ENCODE results near the gene NEK10. TPM values are rescaled to one million over a fixed set of nuclear protein-coding genes. Genes with fewer than 3 reads are reported as not detected.
A peak's percentile ranks its signal among the peaks of the same experiment; 100 is the strongest.

Gene NEK10
- total and polyA plus RNA-seq, 2 of the 13 experiments (the other 11 are each of a cell fraction or from before 2014, with no cell fraction given) = 2.8 to 14.2 TPM

DNA sequence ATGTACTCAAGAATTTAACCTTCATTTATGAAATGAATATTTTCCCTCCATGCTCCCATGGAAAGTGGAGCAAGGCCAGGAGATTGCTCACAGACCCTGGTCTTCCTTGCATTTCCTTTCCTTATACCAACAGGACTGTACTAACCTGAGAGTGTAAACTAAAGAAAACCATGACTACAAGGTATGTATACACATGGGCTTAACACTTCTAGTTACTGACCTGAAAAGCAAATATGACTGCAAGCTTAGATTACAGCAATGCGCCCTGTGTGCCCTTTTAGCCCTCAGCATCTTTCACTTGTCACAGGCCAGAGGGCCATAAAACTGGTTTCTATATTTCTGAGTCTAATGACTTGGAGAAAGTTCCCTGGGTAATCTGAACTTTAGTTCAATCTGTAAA is 52.1 kb downstream of the NEK10 start (continued):
- TF ChIP-seq CBX5 (CRISPR knock-in tag; IDR thresholded peaks at IDR 0.05; ENCODE audit: borderline replicate concordance) (no peak), ZFAT (CRISPR knock-in tag; conservative IDR thresholded peaks at IDR 0.05) (no peak), GPN1 (CRISPR knock-in tag; IDR thresholded peaks at IDR 0.05; ENCODE audit: borderline replicate concordance) (no peak), HMG20A (CRISPR knock-in tag; IDR thresholded peaks at IDR 0.05; ENCODE audit: borderline replicate concordance) (peak; percentile 82; the same call in 1 of the 2 replicates), ZNF891 (CRISPR knock-in tag; IDR thresholded peaks at IDR 0.05) (no peak), ZNF101 (CRISPR knock-in tag; IDR thresholded peaks at IDR 0.05; ENCODE audit: borderline replicate concordance, low read depth) (no peak), RXRA (CRISPR knock-in tag; IDR thresholded peaks at IDR 0.05) (peak; percentile 42; the same call in 1 of the 2 replicates), NFKBIZ (CRISPR knock-in tag; IDR thresholded peaks at IDR 0.05) (no peak), SPEN (CRISPR knock-in tag; IDR thresholded peaks at IDR 0.05; ENCODE audit: low read depth) (no peak), ZNF441 (CRISPR knock-in tag; IDR thresholded peaks at IDR 0.05; ENCODE audit: borderline replicate concordance) (no peak), ZBTB1 (CRISPR knock-in tag; IDR thresholded peaks at IDR 0.05; ENCODE audit: borderline replicate concordance) (no peak), ETV6 (CRISPR knock-in tag; conservative IDR thresholded peaks at IDR 0.05) (no peak), ZFP41 (CRISPR knock-in tag; IDR thresholded peaks at IDR 0.05; ENCODE audit: borderline replicate concordance) (no peak), ZNF3 (CRISPR knock-in tag; IDR thresholded peaks at IDR 0.05) (no peak), ZKSCAN5 (CRISPR knock-in tag; IDR thresholded peaks at IDR 0.05) (no peak)
- TF ChIP-seq, protein P1, sequence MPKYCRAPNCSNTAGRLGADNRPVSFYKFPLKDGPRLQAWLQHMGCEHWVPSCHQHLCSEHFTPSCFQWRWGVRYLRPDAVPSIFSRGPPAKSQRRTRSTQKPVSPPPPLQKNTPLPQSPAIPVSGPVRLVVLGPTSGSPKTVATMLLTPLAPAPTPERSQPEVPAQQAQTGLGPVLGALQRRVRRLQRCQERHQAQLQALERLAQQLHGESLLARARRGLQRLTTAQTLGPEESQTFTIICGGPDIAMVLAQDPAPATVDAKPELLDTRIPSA (CRISPR knock-in tag; IDR thresholded peaks at IDR 0.05; ENCODE audit: borderline replicate concordance) = no peak
- TF ChIP-seq, protein P2, sequence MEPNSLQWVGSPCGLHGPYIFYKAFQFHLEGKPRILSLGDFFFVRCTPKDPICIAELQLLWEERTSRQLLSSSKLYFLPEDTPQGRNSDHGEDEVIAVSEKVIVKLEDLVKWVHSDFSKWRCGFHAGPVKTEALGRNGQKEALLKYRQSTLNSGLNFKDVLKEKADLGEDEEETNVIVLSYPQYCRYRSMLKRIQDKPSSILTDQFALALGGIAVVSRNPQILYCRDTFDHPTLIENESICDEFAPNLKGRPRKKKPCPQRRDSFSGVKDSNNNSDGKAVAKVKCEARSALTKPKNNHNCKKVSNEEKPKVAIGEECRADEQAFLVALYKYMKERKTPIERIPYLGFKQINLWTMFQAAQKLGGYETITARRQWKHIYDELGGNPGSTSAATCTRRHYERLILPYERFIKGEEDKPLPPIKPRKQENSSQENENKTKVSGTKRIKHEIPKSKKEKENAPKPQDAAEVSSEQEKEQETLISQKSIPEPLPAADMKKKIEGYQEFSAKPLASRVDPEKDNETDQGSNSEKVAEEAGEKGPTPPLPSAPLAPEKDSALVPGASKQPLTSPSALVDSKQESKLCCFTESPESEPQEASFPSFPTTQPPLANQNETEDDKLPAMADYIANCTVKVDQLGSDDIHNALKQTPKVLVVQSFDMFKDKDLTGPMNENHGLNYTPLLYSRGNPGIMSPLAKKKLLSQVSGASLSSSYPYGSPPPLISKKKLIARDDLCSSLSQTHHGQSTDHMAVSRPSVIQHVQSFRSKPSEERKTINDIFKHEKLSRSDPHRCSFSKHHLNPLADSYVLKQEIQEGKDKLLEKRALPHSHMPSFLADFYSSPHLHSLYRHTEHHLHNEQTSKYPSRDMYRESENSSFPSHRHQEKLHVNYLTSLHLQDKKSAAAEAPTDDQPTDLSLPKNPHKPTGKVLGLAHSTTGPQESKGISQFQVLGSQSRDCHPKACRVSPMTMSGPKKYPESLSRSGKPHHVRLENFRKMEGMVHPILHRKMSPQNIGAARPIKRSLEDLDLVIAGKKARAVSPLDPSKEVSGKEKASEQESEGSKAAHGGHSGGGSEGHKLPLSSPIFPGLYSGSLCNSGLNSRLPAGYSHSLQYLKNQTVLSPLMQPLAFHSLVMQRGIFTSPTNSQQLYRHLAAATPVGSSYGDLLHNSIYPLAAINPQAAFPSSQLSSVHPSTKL (CRISPR knock-in tag; IDR thresholded peaks at IDR 0.05) = peak; percentile 92
- TF ChIP-seq, protein P3, sequence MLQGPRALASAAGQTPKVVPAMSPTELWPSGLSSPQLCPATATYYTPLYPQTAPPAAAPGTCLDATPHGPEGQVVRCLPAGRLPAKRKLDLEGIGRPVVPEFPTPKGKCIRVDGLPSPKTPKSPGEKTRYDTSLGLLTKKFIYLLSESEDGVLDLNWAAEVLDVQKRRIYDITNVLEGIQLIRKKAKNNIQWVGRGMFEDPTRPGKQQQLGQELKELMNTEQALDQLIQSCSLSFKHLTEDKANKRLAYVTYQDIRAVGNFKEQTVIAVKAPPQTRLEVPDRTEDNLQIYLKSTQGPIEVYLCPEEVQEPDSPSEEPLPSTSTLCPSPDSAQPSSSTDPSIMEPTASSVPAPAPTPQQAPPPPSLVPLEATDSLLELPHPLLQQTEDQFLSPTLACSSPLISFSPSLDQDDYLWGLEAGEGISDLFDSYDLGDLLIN (CRISPR knock-in tag; IDR thresholded peaks at IDR 0.05; ENCODE audit: borderline replicate concordance) = no peak
- TF ChIP-seq, protein P4, sequence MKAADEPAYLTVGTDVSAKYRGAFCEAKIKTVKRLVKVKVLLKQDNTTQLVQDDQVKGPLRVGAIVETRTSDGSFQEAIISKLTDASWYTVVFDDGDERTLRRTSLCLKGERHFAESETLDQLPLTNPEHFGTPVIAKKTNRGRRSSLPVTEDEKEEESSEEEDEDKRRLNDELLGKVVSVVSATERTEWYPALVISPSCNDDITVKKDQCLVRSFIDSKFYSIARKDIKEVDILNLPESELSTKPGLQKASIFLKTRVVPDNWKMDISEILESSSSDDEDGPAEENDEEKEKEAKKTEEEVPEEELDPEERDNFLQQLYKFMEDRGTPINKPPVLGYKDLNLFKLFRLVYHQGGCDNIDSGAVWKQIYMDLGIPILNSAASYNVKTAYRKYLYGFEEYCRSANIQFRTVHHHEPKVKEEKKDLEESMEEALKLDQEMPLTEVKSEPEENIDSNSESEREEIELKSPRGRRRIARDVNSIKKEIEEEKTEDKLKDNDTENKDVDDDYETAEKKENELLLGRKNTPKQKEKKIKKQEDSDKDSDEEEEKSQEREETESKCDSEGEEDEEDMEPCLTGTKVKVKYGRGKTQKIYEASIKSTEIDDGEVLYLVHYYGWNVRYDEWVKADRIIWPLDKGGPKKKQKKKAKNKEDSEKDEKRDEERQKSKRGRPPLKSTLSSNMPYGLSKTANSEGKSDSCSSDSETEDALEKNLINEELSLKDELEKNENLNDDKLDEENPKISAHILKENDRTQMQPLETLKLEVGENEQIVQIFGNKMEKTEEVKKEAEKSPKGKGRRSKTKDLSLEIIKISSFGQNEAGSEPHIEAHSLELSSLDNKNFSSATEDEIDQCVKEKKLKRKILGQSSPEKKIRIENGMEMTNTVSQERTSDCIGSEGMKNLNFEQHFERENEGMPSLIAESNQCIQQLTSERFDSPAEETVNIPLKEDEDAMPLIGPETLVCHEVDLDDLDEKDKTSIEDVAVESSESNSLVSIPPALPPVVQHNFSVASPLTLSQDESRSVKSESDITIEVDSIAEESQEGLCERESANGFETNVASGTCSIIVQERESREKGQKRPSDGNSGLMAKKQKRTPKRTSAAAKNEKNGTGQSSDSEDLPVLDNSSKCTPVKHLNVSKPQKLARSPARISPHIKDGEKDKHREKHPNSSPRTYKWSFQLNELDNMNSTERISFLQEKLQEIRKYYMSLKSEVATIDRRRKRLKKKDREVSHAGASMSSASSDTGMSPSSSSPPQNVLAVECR (CRISPR knock-in tag; IDR thresholded peaks at IDR 0.05; ENCODE audit: borderline replicate concordance) = peak; percentile 48; the same call in 1 of the 2 replicates
- TF ChIP-seq, protein P5, sequence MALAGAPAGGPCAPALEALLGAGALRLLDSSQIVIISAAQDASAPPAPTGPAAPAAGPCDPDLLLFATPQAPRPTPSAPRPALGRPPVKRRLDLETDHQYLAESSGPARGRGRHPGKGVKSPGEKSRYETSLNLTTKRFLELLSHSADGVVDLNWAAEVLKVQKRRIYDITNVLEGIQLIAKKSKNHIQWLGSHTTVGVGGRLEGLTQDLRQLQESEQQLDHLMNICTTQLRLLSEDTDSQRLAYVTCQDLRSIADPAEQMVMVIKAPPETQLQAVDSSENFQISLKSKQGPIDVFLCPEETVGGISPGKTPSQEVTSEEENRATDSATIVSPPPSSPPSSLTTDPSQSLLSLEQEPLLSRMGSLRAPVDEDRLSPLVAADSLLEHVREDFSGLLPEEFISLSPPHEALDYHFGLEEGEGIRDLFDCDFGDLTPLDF (CRISPR knock-in tag; IDR thresholded peaks at IDR 0.05) = no peak

Data from HepG2 (cell line).